ENCODE measurements around the gene PSAT1.

GRCh38 chr9:78314550-78314949 lies 17.6 kb downstream of the PSAT1 start:
- TF ChIP-seq EZH2 (IDR thresholded peaks at IDR 0.05; ENCODE audit: insufficient read depth, poor library complexity, severe bottlenecking) (no peak), EZH2phosphoT487 (IDR thresholded peaks at IDR 0.05; ENCODE audit: insufficient read depth, low read depth) (no peak)

Data from GM23248 (cell line).